ENCODE measurements around the gene TMEM198. TPM values are rescaled to one million over a fixed set of nuclear protein-coding genes. Genes with fewer than 3 reads are reported as not detected.

TMEM198 gene
- total and polyA plus RNA-seq, 9 of the 15 experiments (the other 6 are each of a cell fraction or from before 2014, with no cell fraction given): 0.03 to 3.8 (median 1.0) TPM

DNA sequence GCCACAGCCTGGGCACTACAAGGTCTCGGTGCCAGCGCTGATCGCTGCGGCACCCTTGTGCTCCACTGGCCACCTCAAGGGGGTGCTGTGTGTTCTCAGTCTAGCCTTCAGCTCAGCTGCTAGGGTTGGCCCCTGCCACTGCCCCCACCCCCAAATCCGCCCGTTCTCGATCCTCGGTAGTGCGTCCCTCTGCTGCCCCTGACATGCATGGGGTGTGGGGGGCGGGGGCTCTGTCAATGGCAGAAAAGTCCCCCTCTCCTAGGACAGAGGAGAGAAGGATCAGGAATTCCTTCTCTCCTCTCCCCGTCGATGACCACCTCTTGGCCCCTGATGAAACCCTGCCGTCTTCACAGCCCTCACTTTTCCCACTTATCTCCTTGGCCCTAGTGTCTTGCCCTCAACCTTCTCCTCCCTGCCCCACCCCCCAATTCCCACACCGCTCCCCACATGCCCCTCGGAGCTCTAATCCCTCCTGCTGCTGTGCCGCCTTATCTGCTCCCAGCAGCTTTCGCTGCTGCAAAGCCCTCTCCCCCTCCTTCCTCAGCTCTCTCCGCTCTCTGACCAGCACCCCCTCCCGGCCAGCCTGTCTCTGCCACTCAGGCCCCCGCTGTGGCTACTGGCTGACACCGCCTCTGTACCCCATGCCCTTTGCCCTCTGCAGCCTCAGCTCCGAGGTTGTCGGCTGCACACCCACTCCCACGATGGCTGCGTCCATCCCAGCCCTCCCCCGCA lies 33.9 kb upstream of the TMEM198 start (continued):
- TF ChIP-seq, protein P1, sequence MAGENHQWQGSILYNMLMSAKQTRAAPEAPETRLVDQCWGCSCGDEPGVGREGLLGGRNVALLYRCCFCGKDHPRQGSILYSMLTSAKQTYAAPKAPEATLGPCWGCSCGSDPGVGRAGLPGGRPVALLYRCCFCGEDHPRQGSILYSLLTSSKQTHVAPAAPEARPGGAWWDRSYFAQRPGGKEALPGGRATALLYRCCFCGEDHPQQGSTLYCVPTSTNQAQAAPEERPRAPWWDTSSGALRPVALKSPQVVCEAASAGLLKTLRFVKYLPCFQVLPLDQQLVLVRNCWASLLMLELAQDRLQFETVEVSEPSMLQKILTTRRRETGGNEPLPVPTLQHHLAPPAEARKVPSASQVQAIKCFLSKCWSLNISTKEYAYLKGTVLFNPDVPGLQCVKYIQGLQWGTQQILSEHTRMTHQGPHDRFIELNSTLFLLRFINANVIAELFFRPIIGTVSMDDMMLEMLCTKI (IDR thresholded peaks at IDR 0.05; ENCODE audit: partially characterized antibody): no peak
- TF ChIP-seq, protein P2, sequence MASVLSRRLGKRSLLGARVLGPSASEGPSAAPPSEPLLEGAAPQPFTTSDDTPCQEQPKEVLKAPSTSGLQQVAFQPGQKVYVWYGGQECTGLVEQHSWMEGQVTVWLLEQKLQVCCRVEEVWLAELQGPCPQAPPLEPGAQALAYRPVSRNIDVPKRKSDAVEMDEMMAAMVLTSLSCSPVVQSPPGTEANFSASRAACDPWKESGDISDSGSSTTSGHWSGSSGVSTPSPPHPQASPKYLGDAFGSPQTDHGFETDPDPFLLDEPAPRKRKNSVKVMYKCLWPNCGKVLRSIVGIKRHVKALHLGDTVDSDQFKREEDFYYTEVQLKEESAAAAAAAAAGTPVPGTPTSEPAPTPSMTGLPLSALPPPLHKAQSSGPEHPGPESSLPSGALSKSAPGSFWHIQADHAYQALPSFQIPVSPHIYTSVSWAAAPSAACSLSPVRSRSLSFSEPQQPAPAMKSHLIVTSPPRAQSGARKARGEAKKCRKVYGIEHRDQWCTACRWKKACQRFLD (CRISPR knock-in tag; IDR thresholded peaks at IDR 0.05): peak; percentile 68; the same call in 1 of the 2 replicates
- TF ChIP-seq FOXA3 (CRISPR knock-in tag; conservative IDR thresholded peaks at IDR 0.05 in 1 of 2, IDR thresholded peaks at IDR 0.05 in 1 of 2) (no peak), HNRNPL (IDR thresholded peaks at IDR 0.05; ENCODE audit: low read depth, low read length) (peak; percentile 60; the same call in 1 of the 2 replicates), TAF7 (tag; IDR thresholded peaks at IDR 0.05) (no peak), PHTF2 (CRISPR knock-in tag; IDR thresholded peaks at IDR 0.05) (no peak), JUN (IDR thresholded peaks at IDR 0.05; ENCODE audit: borderline replicate concordance, low read depth, low read length) (no peak), JUN (CRISPR knock-in tag; IDR thresholded peaks at IDR 0.05; ENCODE audit: borderline replicate concordance) (no peak), ZNF124 (CRISPR knock-in tag; IDR thresholded peaks at IDR 0.05) (no peak), TGIF2 (CRISPR knock-in tag; IDR thresholded peaks at IDR 0.05) (no peak), ATF1 (CRISPR knock-in tag; IDR thresholded peaks at IDR 0.05) (no peak), ATF1 (tag; IDR thresholded peaks at IDR 0.05) (peak; percentile 63; the same call in 1 of the 2 replicates), U2AF2 (optimal IDR thresholded peaks at IDR 0.05; ENCODE audit: low read depth, low read length) (no peak), PHF20 (IDR thresholded peaks at IDR 0.05; ENCODE audit: partially characterized antibody) (no peak), TAL1 (IDR thresholded peaks at IDR 0.05) (peak; percentile 97), BRCA1 (IDR thresholded peaks at IDR 0.05) (no peak), BRCA1 (CRISPR knock-in tag; IDR thresholded peaks at IDR 0.05) (no peak), NR3C1 (CRISPR knock-in tag; IDR thresholded peaks at IDR 0.05) (no peak)
- TF ChIP-seq, protein P3, sequence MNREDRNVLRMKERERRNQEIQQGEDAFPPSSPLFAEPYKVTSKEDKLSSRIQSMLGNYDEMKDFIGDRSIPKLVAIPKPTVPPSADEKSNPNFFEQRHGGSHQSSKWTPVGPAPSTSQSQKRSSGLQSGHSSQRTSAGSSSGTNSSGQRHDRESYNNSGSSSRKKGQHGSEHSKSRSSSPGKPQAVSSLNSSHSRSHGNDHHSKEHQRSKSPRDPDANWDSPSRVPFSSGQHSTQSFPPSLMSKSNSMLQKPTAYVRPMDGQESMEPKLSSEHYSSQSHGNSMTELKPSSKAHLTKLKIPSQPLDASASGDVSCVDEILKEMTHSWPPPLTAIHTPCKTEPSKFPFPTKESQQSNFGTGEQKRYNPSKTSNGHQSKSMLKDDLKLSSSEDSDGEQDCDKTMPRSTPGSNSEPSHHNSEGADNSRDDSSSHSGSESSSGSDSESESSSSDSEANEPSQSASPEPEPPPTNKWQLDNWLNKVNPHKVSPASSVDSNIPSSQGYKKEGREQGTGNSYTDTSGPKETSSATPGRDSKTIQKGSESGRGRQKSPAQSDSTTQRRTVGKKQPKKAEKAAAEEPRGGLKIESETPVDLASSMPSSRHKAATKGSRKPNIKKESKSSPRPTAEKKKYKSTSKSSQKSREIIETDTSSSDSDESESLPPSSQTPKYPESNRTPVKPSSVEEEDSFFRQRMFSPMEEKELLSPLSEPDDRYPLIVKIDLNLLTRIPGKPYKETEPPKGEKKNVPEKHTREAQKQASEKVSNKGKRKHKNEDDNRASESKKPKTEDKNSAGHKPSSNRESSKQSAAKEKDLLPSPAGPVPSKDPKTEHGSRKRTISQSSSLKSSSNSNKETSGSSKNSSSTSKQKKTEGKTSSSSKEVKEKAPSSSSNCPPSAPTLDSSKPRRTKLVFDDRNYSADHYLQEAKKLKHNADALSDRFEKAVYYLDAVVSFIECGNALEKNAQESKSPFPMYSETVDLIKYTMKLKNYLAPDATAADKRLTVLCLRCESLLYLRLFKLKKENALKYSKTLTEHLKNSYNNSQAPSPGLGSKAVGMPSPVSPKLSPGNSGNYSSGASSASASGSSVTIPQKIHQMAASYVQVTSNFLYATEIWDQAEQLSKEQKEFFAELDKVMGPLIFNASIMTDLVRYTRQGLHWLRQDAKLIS (CRISPR knock-in tag; IDR thresholded peaks at IDR 0.05): peak; percentile 83
- TF ChIP-seq, protein P4, sequence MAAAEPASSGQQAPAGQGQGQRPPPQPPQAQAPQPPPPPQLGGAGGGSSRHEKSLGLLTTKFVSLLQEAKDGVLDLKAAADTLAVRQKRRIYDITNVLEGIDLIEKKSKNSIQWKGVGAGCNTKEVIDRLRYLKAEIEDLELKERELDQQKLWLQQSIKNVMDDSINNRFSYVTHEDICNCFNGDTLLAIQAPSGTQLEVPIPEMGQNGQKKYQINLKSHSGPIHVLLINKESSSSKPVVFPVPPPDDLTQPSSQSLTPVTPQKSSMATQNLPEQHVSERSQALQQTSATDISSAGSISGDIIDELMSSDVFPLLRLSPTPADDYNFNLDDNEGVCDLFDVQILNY (CRISPR knock-in tag; IDR thresholded peaks at IDR 0.05): no peak
- TF ChIP-seq, protein P5, sequence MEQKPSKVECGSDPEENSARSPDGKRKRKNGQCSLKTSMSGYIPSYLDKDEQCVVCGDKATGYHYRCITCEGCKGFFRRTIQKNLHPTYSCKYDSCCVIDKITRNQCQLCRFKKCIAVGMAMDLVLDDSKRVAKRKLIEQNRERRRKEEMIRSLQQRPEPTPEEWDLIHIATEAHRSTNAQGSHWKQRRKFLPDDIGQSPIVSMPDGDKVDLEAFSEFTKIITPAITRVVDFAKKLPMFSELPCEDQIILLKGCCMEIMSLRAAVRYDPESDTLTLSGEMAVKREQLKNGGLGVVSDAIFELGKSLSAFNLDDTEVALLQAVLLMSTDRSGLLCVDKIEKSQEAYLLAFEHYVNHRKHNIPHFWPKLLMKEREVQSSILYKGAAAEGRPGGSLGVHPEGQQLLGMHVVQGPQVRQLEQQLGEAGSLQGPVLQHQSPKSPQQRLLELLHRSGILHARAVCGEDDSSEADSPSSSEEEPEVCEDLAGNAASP (IDR thresholded peaks at IDR 0.05): no peak

All from K562 (cell line).